ENCODE data around the gene NGRN.

DNA sequence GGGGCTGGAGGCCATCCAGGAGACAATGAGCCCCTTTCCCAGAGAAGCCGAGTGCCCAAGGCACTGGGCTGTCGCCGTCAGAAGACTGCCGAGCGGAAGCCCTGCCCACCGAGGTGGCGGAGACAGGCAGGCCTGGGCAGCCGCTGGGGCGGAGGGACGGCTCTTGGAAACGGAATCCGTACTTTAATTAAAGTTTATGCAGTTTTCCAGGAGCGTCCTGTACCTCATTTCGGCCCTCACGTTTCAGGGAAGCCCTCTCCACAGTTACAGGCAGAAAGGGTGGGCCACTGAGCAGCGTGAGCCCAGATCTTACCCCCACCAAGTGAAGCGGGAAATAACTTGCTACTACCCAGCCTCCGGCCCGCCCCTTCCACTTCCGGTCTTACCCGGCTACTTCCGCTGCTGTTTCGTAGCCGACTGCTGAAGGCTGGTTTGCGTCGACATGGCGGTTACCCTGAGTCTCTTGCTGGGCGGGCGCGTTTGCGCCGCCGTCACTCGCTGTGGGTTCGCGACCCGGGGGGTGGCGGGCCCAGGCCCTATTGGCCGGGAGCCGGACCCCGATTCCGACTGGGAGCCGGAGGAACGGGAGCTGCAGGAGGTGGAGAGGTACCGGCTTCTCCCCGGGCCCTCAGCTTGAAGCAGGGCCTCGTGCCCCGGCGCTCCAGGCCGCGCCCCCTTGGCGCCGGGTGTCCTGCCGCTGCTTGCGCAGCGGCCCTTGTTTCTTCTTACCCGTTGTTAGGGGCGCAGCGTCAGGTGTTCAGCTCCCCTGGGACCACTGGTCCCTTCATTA, at the start of gene NGRN:
- peak; percentile 95 for TF ChIP-seq TAF1 (IDR thresholded peaks at IDR 0.05; ENCODE audit: low read depth, low read length)
- peak; percentile 97 for TF ChIP-seq POLR2AphosphoS5 (IDR thresholded peaks at IDR 0.05; ENCODE audit: low read depth, low read length)
- peak; percentile 98 for TF ChIP-seq POLR2A (IDR thresholded peaks at IDR 0.05; ENCODE audit: low read depth, low read length)
- peak; percentile 51; the same call in 1 of the 2 replicates for TF ChIP-seq POU2F2 (IDR thresholded peaks at IDR 0.05; ENCODE audit: low read depth, low read length)
- peak; percentile 61 for TF ChIP-seq SPI1 (IDR thresholded peaks at IDR 0.05; ENCODE audit: low read depth, low read length)
- no peak for TF ChIP-seq PAX5 (IDR thresholded peaks at IDR 0.05; ENCODE audit: insufficient read depth, low read length, severe bottlenecking)

Measured in GM12891 (cell line).